Measurements from ENCODE around the gene LETM1. TPM values are rescaled to one million over a fixed set of nuclear protein-coding genes. Genes with fewer than 3 reads are reported as not detected.

LETM1 gene
- total RNA-seq, 2 donors from 2014 or later: 32.1 to 34.5 TPM

- H3K27me3 ChIP-seq: no peaks in the 10 kb centered on the region
- H3K36me3 ChIP-seq: no peaks in the 10 kb centered on the region
- DNase-seq (ENCODE audit: low spot score): no peak
- no peaks in the 10 kb centered on the region for H3K9me3 ChIP-seq
- H3K27ac ChIP-seq: no peak overlapping the region
- no peak overlapping the region for H3K4me3 ChIP-seq
- peaks cover 0 to 16% of the 10 kb centered on the region in 2 donors for H3K4me1 ChIP-seq
- no peak for TF ChIP-seq CTCF (IDR thresholded peaks at IDR 0.05)
Measured at GRCh38 chr4:1780435-1780834, 75.5 kb downstream of the LETM1 start.

- Histone ChIP-seq H3K4me1 (peaks cover 0 to 10% of the 10 kb centered on the region in 2 donors), H3K36me3 (no peaks in the 10 kb centered on the region), H3K27ac (no peak overlapping the region), H3K9me3 (no peaks in the 10 kb centered on the region), H3K27me3 (no peaks in the 10 kb centered on the region), H3K4me3 (no peak overlapping the region)
- no peak for TF ChIP-seq CTCF (IDR thresholded peaks at IDR 0.05)
- DNase-seq (ENCODE audit: low spot score): no peak
Measured at GRCh38 chr4:1779588-1780382, 76.2 kb downstream of the LETM1 start.

GRCh38 chr4:1778642-1779392 lies 77.1 kb downstream of the LETM1 start:
- no peak for TF ChIP-seq CTCF (IDR thresholded peaks at IDR 0.05)
- H3K27ac ChIP-seq: no peak overlapping the region
- H3K36me3 ChIP-seq: no peaks in the 10 kb centered on the region
- H3K4me3 ChIP-seq: no peak overlapping the region
- H3K9me3 ChIP-seq: no peaks in the 10 kb centered on the region
- DNase-seq (ENCODE audit: low spot score): no peak
- H3K4me1 ChIP-seq: peaks cover 0 to 7% of the 10 kb centered on the region in 2 donors
- H3K27me3 ChIP-seq: no peaks in the 10 kb centered on the region

GRCh38 chr4:1777822-1778641 lies 77.9 kb downstream of the LETM1 start:
- no peak overlapping the region for H3K4me3 ChIP-seq
- H3K27ac ChIP-seq: no peak overlapping the region
- peaks cover 0 to 7% of the 10 kb centered on the region in 2 donors for H3K4me1 ChIP-seq
- TF ChIP-seq CTCF (IDR thresholded peaks at IDR 0.05): no peak
- H3K27me3 ChIP-seq: no peaks in the 10 kb centered on the region
- H3K9me3 ChIP-seq: no peaks in the 10 kb centered on the region
- no peaks in the 10 kb centered on the region for H3K36me3 ChIP-seq
- DNase-seq (ENCODE audit: low spot score): no peak

GRCh38 chr4:1776521-1777161 lies 79.3 kb downstream of the LETM1 start:
- DNase-seq (ENCODE audit: low spot score): no peak
- H3K9me3 ChIP-seq: no peaks in the 10 kb centered on the region
- no peak for TF ChIP-seq CTCF (IDR thresholded peaks at IDR 0.05)

More at GRCh38 chr4:1776521-1777161, 79.3 kb downstream of the LETM1 start:
- Histone ChIP-seq H3K36me3 (no peaks in the 10 kb centered on the region), H3K27me3 (no peaks in the 10 kb centered on the region), H3K4me1 (peaks cover 0 to 7% of the 10 kb centered on the region in 2 donors), H3K27ac (no peak overlapping the region), H3K4me3 (no peak overlapping the region)

All from right atrium auricular region (tissue), 2 donors.